22Rv1 (cell line): ENCODE results near the gene MT1A.

ENCODE experiments used
- CTCF ChIP-seq: fragments of 450-650 bp; IDR thresholded peaks from 2 replicates; pipeline ENCODE4 v1.5.1; 2017; ENCODE audit warnings: mild to moderate bottlenecking
- ZFX ChIP-seq: fragments of 450-650 bp; IDR thresholded peaks from 2 replicates; pipeline ENCODE4 v1.6.1; 2017; ENCODE audit warnings: antibody characterized with exemption, borderline replicate concordance

DNA sequence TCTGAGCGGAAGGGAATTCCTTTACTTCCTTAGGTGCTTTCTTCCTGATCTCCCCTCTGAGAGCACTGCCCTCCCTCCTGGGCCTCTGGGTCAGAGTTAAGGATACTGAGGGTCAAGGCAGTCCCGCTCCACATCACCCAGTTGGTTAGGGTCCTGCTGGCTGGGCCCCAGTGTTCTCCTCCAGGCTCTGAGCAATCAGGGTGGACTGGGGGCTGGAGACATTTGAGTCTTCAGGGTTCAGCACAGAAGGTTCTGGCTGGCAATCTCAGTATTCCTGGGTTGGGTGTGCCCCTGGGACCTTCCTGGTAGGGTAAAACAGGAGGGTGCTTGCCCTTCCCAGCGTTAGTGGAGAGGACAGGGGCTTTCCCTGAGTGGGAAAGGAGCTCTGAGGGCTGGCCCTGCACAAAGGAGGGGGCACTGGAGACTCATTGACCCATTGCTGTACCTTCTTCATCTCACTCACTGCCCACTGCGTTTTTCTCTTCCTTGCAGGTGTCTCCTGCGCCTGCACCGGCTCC lies 5.6 kb upstream of the MT1A start:
- TF ChIP-seq CTCF (no peak), ZFX (no peak)
